HG03139 (cell line): ENCODE results near the gene EIF5A.

Experiments
- ATAC-seq: cut with Tn5 transposase; IDR thresholded peaks from one replicate; pipeline ENCODE4 v1.9.1; 2021; ENCODE audit not compliant: unreplicated experiment

The EIF5A gene

GRCh38 chr17:7306911-7307685 is at the start of gene EIF5A:
Gene EIF5A, plus strand, starts transcription at chr17:7307628. Its CDS starts 2,008 bp downstream, at chr17:7309636.
- ATAC-seq: peak; percentile 58

- ATAC-seq: no peak
These were observed 48.5 kb upstream of the EIF5A start for GRCh38 chr17:7258731-7259554.

- no peak for ATAC-seq
These were observed 47.9 kb upstream of the EIF5A start for GRCh38 chr17:7259555-7259889.

GRCh38 chr17:7260151-7260550 is 47.3 kb upstream of the EIF5A start:
- no peak for ATAC-seq

GRCh38 chr17:7260651-7261378 is 46.6 kb upstream of the EIF5A start:
- no peak for ATAC-seq

- no peak for ATAC-seq
These were observed 45.8 kb upstream of the EIF5A start for GRCh38 chr17:7261379-7262191.

- no peak for ATAC-seq
These were observed 45.1 kb upstream of the EIF5A start, which contains the start of gene CLDN7 for GRCh38 chr17:7262192-7262934. Gene CLDN7, minus strand, starts transcription at chr17:7262478. Its CDS starts 435 bp downstream, at chr17:7262043.

GRCh38 chr17:7262935-7263800 is 44.3 kb upstream of the EIF5A start:
- no peak for ATAC-seq

- ATAC-seq: no peak
These were observed 43.7 kb upstream of the EIF5A start for GRCh38 chr17:7263801-7264078.

GRCh38 chr17:7266784-7267183 is 40.6 kb upstream of the EIF5A start:
- ATAC-seq: no peak

GRCh38 chr17:7279448-7279847 is 28.0 kb upstream of the EIF5A start:
- no peak for ATAC-seq

- ATAC-seq: peak; percentile 48
These were observed 26.8 kb upstream of the EIF5A start for GRCh38 chr17:7280519-7281073.

- no peak for ATAC-seq
These were observed 26.1 kb upstream of the EIF5A start, which contains the start of gene SLC2A4 for GRCh38 chr17:7281074-7281952. Gene SLC2A4, plus strand, starts transcription at chr17:7281718. Its CDS starts 217 bp downstream, at chr17:7281935.

GRCh38 chr17:7281953-7282751 is 25.3 kb upstream of the EIF5A start:
- no peak for ATAC-seq

- no peak for ATAC-seq
These were observed 24.6 kb upstream of the EIF5A start for GRCh38 chr17:7282752-7283321.

GRCh38 chr17:7283471-7284216 is 23.8 kb upstream of the EIF5A start:
- ATAC-seq: no peak
